IMR-90 (cell line): ENCODE data around the gene ST6GALNAC3. TPM values are rescaled to one million over a fixed set of nuclear protein-coding genes. Genes with fewer than 3 reads are reported as not detected.

Source experiments
- ATAC-seq: fragments of 200-7000 bp; cut with Tn5 transposase; 2 replicates; pipeline ENCODE4 v1.9.1; 2020; ENCODE audit warnings: low read depth, mild to moderate bottlenecking, moderate library complexity
- BruUV-seq: library from RNA; stranded (reverse); fragments of 400-500 nt; replicated peaks from 2 replicates; lab custom pipeline; 2021; lab: Mats Ljungman, UMichigan
- CTCF ChIA-PET: fragments of 300-600 bp; formaldehyde crosslinking; extraction: SDS; loops from one replicate; lab custom pipeline; 2021; ENCODE audit warnings: antibody characterized with exemption; lab: Yijun Ruan, JAX
- POLR2A ChIA-PET: fragments of 300-600 bp; sonication (Branson Sonifier 250); formaldehyde crosslinking; loops from one replicate; lab custom pipeline; 2022; ENCODE audit warnings: antibody characterized with exemption; ENCODE audit not compliant: unreplicated experiment; lab: Charles Lee
- DNase-seq: peaks from one replicate; pipeline ENCODE4 v3.0.0; 2013
- H2AFZ ChIP-seq: replicated peaks from 2 replicates; pipeline ENCODE3; 2013; ENCODE audit warnings: low read length, mild to moderate bottlenecking; ENCODE audit not compliant: poor library complexity
- H2AK5ac ChIP-seq: 2 replicates; pipeline ENCODE4 v1.6.1; 2013; ENCODE audit warnings: low read depth, low read length, inconsistent platforms
- H2AK9ac ChIP-seq: replicated peaks from 2 replicates; pipeline ENCODE3; 2013; ENCODE audit warnings: mild to moderate bottlenecking, low read depth, low read length, moderate library complexity; ENCODE audit not compliant: poor library complexity
- H2BK120ac ChIP-seq: 2 replicates; pipeline ENCODE4 v1.6.1; 2013; ENCODE audit warnings: low read depth, low read length, inconsistent platforms
- H2BK15ac ChIP-seq: 3 replicates; pipeline ENCODE4 v1.6.1; 2013; ENCODE audit warnings: low read depth, low read length, inconsistent platforms
- H2BK20ac ChIP-seq: 2 replicates; pipeline ENCODE4 v1.6.1; 2013; ENCODE audit warnings: low read depth, mild to moderate bottlenecking, inconsistent platforms, low read length, moderate library complexity
- H2BK5ac ChIP-seq: 2 replicates; pipeline ENCODE4 v1.6.1; 2013; ENCODE audit warnings: mild to moderate bottlenecking, low read depth, low read length, inconsistent platforms; ENCODE audit not compliant: poor library complexity, severe bottlenecking
- H3K14ac ChIP-seq: replicated peaks from 2 replicates; pipeline ENCODE4 v1.6.1; 2013; ENCODE audit warnings: low read depth, low read length, inconsistent platforms
- H3K18ac ChIP-seq: 2 replicates; pipeline ENCODE4 v1.6.1; 2013; ENCODE audit warnings: low read depth, low read length, control low read depth
- H3K23ac ChIP-seq: 2 replicates; pipeline ENCODE4 v1.6.1; 2013; ENCODE audit warnings: low read depth, low read length, inconsistent platforms
- H3K27ac ChIP-seq: 2 replicates; pipeline ENCODE4 v1.5.1; 2013; ENCODE audit warnings: mild to moderate bottlenecking, control low read depth, low read length; ENCODE audit not compliant: insufficient read depth
- H3K27me3 ChIP-seq: 2 replicates; pipeline ENCODE4 v1.6.1; 2013; ENCODE audit warnings: low read length; ENCODE audit not compliant: control insufficient read depth, insufficient read depth
- H3K36me3 ChIP-seq: 2 replicates; pipeline ENCODE4 v1.6.1; 2013; ENCODE audit warnings: low read length, mixed read lengths; ENCODE audit not compliant: control insufficient read depth, insufficient read depth
- H3K4ac ChIP-seq: 2 replicates; pipeline ENCODE4 v1.6.1; 2013; ENCODE audit warnings: low read depth, low read length, inconsistent platforms
- H3K4me1 ChIP-seq: 2 replicates; pipeline ENCODE4 v1.6.1; 2013; ENCODE audit warnings: low read length, mixed read lengths; ENCODE audit not compliant: control insufficient read depth, insufficient read depth
- H3K4me2 ChIP-seq: 2 replicates; pipeline ENCODE4 v1.6.1; 2013; ENCODE audit warnings: low read depth, mild to moderate bottlenecking, control low read depth, low read length, moderate library complexity
- H3K4me3 ChIP-seq: 2 replicates; pipeline ENCODE4 v1.5.1; 2013; ENCODE audit warnings: low read depth, mild to moderate bottlenecking, control low read depth, low read length, moderate library complexity; ENCODE audit not compliant: insufficient read depth
- H3K56ac ChIP-seq: 2 replicates; pipeline ENCODE4 v1.6.1; 2013; ENCODE audit warnings: low read length, inconsistent platforms; ENCODE audit not compliant: insufficient read depth; ENCODE audit errors: extremely low read depth
- H3K79me1 ChIP-seq, 2 experiments: 2 replicates each; pipeline ENCODE4 v1.6.1; 2013; ENCODE audit warnings: low read length in 2 of 2, inconsistent platforms in 1 of 2, low read depth in 1 of 2
- H3K9ac ChIP-seq: 2 replicates; pipeline ENCODE4 v1.6.1; 2013; ENCODE audit warnings: low read depth, low read length, control low read depth
- H3K9me1 ChIP-seq: 2 replicates; pipeline ENCODE4 v1.6.1; 2013; ENCODE audit warnings: low read length, inconsistent platforms; ENCODE audit not compliant: insufficient read depth
- H3K9me3 ChIP-seq: 2 replicates; pipeline ENCODE4 v1.6.1; 2013; ENCODE audit warnings: low read length; ENCODE audit not compliant: control insufficient read depth, insufficient read depth
- H4K20me1 ChIP-seq: 2 replicates; pipeline ENCODE4 v1.6.1; 2013; ENCODE audit warnings: low read length, inconsistent platforms; ENCODE audit not compliant: insufficient read depth
- H4K5ac ChIP-seq: 2 replicates; pipeline ENCODE4 v1.6.1; 2013; ENCODE audit warnings: mild to moderate bottlenecking, low read depth, low read length, control low read depth
- H4K8ac ChIP-seq, 2 experiments: 2 replicates each; pipeline ENCODE4 v1.6.1; 2013; ENCODE audit warnings: low read depth in 2 of 2, low read length in 2 of 2, control low read depth in 1 of 2, inconsistent platforms in 1 of 2
- H4K91ac ChIP-seq: 2 replicates; pipeline ENCODE4 v1.6.1; 2013; ENCODE audit warnings: low read depth, low read length, inconsistent platforms; ENCODE audit not compliant: insufficient read depth
- FOS ChIP-seq: fragments of 150-350 bp; IDR thresholded peaks from 2 replicates; pipeline ENCODE4 v1.6.1; 2016; ENCODE audit warnings: low read depth, low read length
- POLR2A ChIP-seq: IDR thresholded peaks from 2 replicates; pipeline ENCODE4 v1.6.1; 2012; ENCODE audit warnings: mild to moderate bottlenecking, low read depth, low read length
- RCOR1 ChIP-seq: IDR thresholded peaks from 2 replicates; pipeline ENCODE4 v1.6.1; 2012; ENCODE audit warnings: mild to moderate bottlenecking, low read length, improper control_type of control experiment; ENCODE audit not compliant: insufficient replicate concordance
- WGBS, 2 experiments: methylation state at CpG; one replicate each; pipeline versions ENCODE4 v1.1.5 to v1.1.7; 2013; ENCODE audit warnings: missing lambda C conversion rate in 2 of 2; ENCODE audit not compliant: insufficient read length in 1 of 2; ENCODE audit errors: extremely low coverage in 2 of 2; 5-methylcytosine and 5-hydroxymethylcytosine counted together
- dilution Hi-C: fragments of 300-500 bp; cut with HindIII; formaldehyde crosslinking; loops from one replicate; pipeline ENCODE4 v1.14.3; 2018; ENCODE audit warnings: low sequenced_read_pairs; ENCODE audit not compliant: unreplicated experiment
- in situ Hi-C: fragments of 300-500 bp; cut with MboI; formaldehyde crosslinking; loops from 3 replicates; pipeline ENCODE4 v1.14.3; 2019; ENCODE audit warnings: low sequenced_read_pairs, inconsistent platforms, mixed read lengths
- intact Hi-C: fragments of 100-400 bp; cut with micrococcal nuclease; formaldehyde crosslinking; loops from 2 replicates; pipeline ENCODE4 v1.10.0; 2022
- polyA plus RNA-seq, 3 experiments: library from polyadenylated mRNA; depleted of rRNA; stranded (reverse); fragments of >200 nt; gene quantifications; 2 replicates each; pipeline ENCODE4 v1.2.3, GENCODE V29; 2012; ENCODE audit warnings: low replicate concordance in 1 of 3
- total RNA-seq: library from RNA; depleted of rRNA; stranded (reverse); fragments of >200 nt; gene quantifications from 2 replicates; pipeline ENCODE4 v1.2.3, GENCODE V29; 2012

ST6GALNAC3 gene
- total and polyA plus RNA-seq, 2 of the 4 experiments (the other 2 are of a cell fraction), result 0.65 to 1.3 TPM

GRCh38 chr1:76079475-76080227 lies 5.1 kb downstream of the ST6GALNAC3 start:
- H3K4me2 ChIP-seq, result no peak overlapping the region
- DNase-seq, result no peak
- in situ Hi-C loops, result loop anchor here (10.0 kb wide), 1 partner anchor 285 kb away; the partner anchor contains the start of gene MSH4
- no peaks in the 10 kb centered on the region for H3K36me3 ChIP-seq
- no peaks in the 10 kb centered on the region for H3K9me3 ChIP-seq
- CTCF ChIA-PET, result no interaction called here
- BruUV-seq, result no TSS peak
- H3K4me3 ChIP-seq, result no peak overlapping the region
- H2AK5ac ChIP-seq, result no peak overlapping the region
- POLR2A ChIA-PET, result no interaction called here
- no peak overlapping the region for H3K9ac ChIP-seq
- H3K18ac ChIP-seq, result no peak overlapping the region
- H3K27me3 ChIP-seq, result peaks cover 1% of the 10 kb centered on the region; the same call in 1 of the 2 replicates
- no peaks in the 10 kb centered on the region for H4K20me1 ChIP-seq
- ATAC-seq, result no peak
- no peak overlapping the region for H2BK5ac ChIP-seq
- H4K8ac ChIP-seq, result no peak overlapping the region
- H2BK20ac ChIP-seq, result no peak overlapping the region
- intact Hi-C loops, result no loop called here
- H2BK15ac ChIP-seq, result no peak overlapping the region
- no peak overlapping the region for H3K56ac ChIP-seq
- H2AK9ac ChIP-seq, result no peak overlapping the region
- no peaks in the 10 kb centered on the region for H3K4me1 ChIP-seq
- no peak overlapping the region for H3K23ac ChIP-seq
- dilution Hi-C loops, result no loop called here
- H4K91ac ChIP-seq, result no peak overlapping the region
- no peak overlapping the region for H3K27ac ChIP-seq
- WGBS, 2 experiments, result no CpG with 5 or more reads among the region's 7 CpGs
- H2BK120ac ChIP-seq, result no peak overlapping the region
- no peaks in the 10 kb centered on the region for H3K79me1 ChIP-seq
- H3K4ac ChIP-seq, result no peak overlapping the region
- TF ChIP-seq POLR2A (no peak), RCOR1 (no peak), FOS (no peak)
- no peak overlapping the region for H2AFZ ChIP-seq
- H3K9me1 ChIP-seq, result no peaks in the 10 kb centered on the region
- H3K14ac ChIP-seq, result no peak overlapping the region
- H4K5ac ChIP-seq, result no peak overlapping the region
